Globus pallidus (tissue), 1 donor: ENCODE results near the gene ASIC2.

Experiments
- DNase-seq: peaks from one replicate; pipeline ENCODE4 v3.0.0-alpha.2; 2015; ENCODE audit warnings: low spot score

Gene ASIC2

GRCh38 chr17:33204156-33204555, 88.9 kb downstream of the ASIC2 start:
- DNase-seq = no peak

- DNase-seq = no peak
Measured at GRCh38 chr17:33202796-33203495, 90.1 kb downstream of the ASIC2 start.

GRCh38 chr17:33202021-33202420, 91.1 kb downstream of the ASIC2 start:
- DNase-seq = no peak

GRCh38 chr17:33201283-33201682, 91.8 kb downstream of the ASIC2 start:
- DNase-seq = no peak

GRCh38 chr17:33200587-33200986, 92.5 kb downstream of the ASIC2 start:
- DNase-seq = no peak

- no peak for DNase-seq
Measured at GRCh38 chr17:33199571-33200510, 93.3 kb downstream of the ASIC2 start.

GRCh38 chr17:33198954-33199353, 94.1 kb downstream of the ASIC2 start:
- DNase-seq = no peak

GRCh38 chr17:33197342-33197741, 95.8 kb downstream of the ASIC2 start:
- no peak for DNase-seq

- no peak for DNase-seq
Measured at GRCh38 chr17:33196883-33197282, 96.2 kb downstream of the ASIC2 start.

GRCh38 chr17:33192951-33193911, 99.9 kb downstream of the ASIC2 start:
- no peak for DNase-seq

- DNase-seq = no peak
Measured at GRCh38 chr17:33183487-33184026, 109.5 kb downstream of the ASIC2 start.

GRCh38 chr17:33179151-33179550, 113.9 kb downstream of the ASIC2 start:
- DNase-seq = no peak

- DNase-seq = no peak
Measured at GRCh38 chr17:33178681-33179080, 114.4 kb downstream of the ASIC2 start.

GRCh38 chr17:33175562-33175961, 117.5 kb downstream of the ASIC2 start:
- DNase-seq = no peak

GRCh38 chr17:33171931-33172330, 121.2 kb downstream of the ASIC2 start:
- DNase-seq = no peak

- no peak for DNase-seq
Measured at GRCh38 chr17:33169580-33170285, 123.4 kb downstream of the ASIC2 start.

- DNase-seq = no peak
Measured at GRCh38 chr17:33167736-33168135, 125.4 kb downstream of the ASIC2 start.

- DNase-seq = no peak
Measured at GRCh38 chr17:33166472-33166871, 126.6 kb downstream of the ASIC2 start.

GRCh38 chr17:33164169-33164881, 128.8 kb downstream of the ASIC2 start:
- peak; percentile 1 for DNase-seq

- DNase-seq = no peak
Measured at GRCh38 chr17:33163533-33164168, 129.4 kb downstream of the ASIC2 start.
